Activated CD8-positive, alpha-beta memory T cell treated with anti-CD3 and anti-CD28 coated beads, Interleukin-2, amount 50 U/mL, for 1 hour (primary cell): ENCODE data around the gene RPS18.
A peak's percentile ranks its signal among the peaks of the same experiment; 100 is the strongest.

Experiments
- DNase-seq: peaks from one replicate; pipeline ENCODE4 v3.0.0-alpha.2; 2020; ENCODE audit errors: extremely low read depth

Gene RPS18

GRCh38 chr6:33289784-33290315, 18.0 kb downstream of the RPS18 start:
- DNase-seq, result no peak

- no peak for DNase-seq
Measured at GRCh38 chr6:33290459-33290858, 18.6 kb downstream of the RPS18 start.

- DNase-seq, result no peak
Measured at GRCh38 chr6:33292996-33293682, 21.3 kb downstream of the RPS18 start.

- no peak for DNase-seq
Measured at GRCh38 chr6:33294086-33294823, 22.4 kb downstream of the RPS18 start.

- no peak for DNase-seq
Measured at GRCh38 chr6:33295621-33296369, 23.9 kb downstream of the RPS18 start.

- DNase-seq, result no peak
Measured at GRCh38 chr6:33296797-33297405, 25.0 kb downstream of the RPS18 start.

- no peak for DNase-seq
Measured at GRCh38 chr6:33297406-33297955, 25.6 kb downstream of the RPS18 start.

- DNase-seq, result no peak
Measured at GRCh38 chr6:33297956-33298772, 26.3 kb downstream of the RPS18 start.

- DNase-seq, result no peak
Measured at GRCh38 chr6:33298773-33299236, 26.9 kb downstream of the RPS18 start, which contains the start of gene RGL2. Gene RGL2 (minus strand): TSS chr6:33298942. CDS start chr6:33298610, 332 bp downstream.

- DNase-seq, result peak; percentile 81
Measured at GRCh38 chr6:33299237-33299944, 27.5 kb downstream of the RPS18 start.

- no peak for DNase-seq
Measured at GRCh38 chr6:33301877-33302276, 30.0 kb downstream of the RPS18 start.

GRCh38 chr6:33304216-33304615, 32.3 kb downstream of the RPS18 start:
- no peak for DNase-seq

- no peak for DNase-seq
Measured at GRCh38 chr6:33305052-33305451, 33.2 kb downstream of the RPS18 start.

- DNase-seq, result no peak
Measured at GRCh38 chr6:33306356-33306755, 34.5 kb downstream of the RPS18 start.

- DNase-seq, result peak; percentile 79
Measured at GRCh38 chr6:33312361-33313104, 40.7 kb downstream of the RPS18 start.

- no peak for DNase-seq
Measured at GRCh38 chr6:33313105-33313708, 41.3 kb downstream of the RPS18 start.

GRCh38 chr6:33313709-33314514, 42.0 kb downstream of the RPS18 start, which contains the start of gene TAPBP:
Gene TAPBP (minus strand): TSS chr6:33314078. CDS start chr6:33314041, 37 bp downstream.
- no peak for DNase-seq

- no peak for DNase-seq
Measured at GRCh38 chr6:33314515-33314942, 42.7 kb downstream of the RPS18 start.
